Measurements from ENCODE around the gene KSR2. TPM values are rescaled to one million over a fixed set of nuclear protein-coding genes. Genes with fewer than 3 reads are reported as not detected.

KSR2 gene
- total RNA-seq, 2 experiments from 2014 or later, result 0.03 to 0.15 TPM

GRCh38 chr12:117688446-117688845 is 280.3 kb downstream of the KSR2 start:
- Histone ChIP-seq H3K79me2 (ENCODE audit: insufficient read depth, low read depth, low read length) (no peaks in the 10 kb centered on the region), H3K4me3 (ENCODE audit: low read depth, low read length, poor library complexity, severe bottlenecking) (no peak overlapping the region), H3K4me1 (ENCODE audit: insufficient read depth, low read length, poor library complexity, severe bottlenecking) (no peaks in the 10 kb centered on the region), H4K20me1 (ENCODE audit: insufficient read depth, low read length) (no peaks in the 10 kb centered on the region), H3K36me3 (ENCODE audit: insufficient read depth, low read length) (no peaks in the 10 kb centered on the region), H3K9me3 (ENCODE audit: low read length) (peaks cover 4% of the 10 kb centered on the region; the same call in 1 of the 2 replicates), H3K4me2 (ENCODE audit: low read length) (no peak overlapping the region), H3K27ac (ENCODE audit: low read depth, low read length, poor library complexity, severe bottlenecking) (no peak overlapping the region), H2AFZ (ENCODE audit: low read length) (no peak overlapping the region), H3K9me2 (ENCODE audit: insufficient read depth, low read length) (no peaks in the 10 kb centered on the region)
- BruUV-seq (replicated peaks), result no TSS peak
- no peak for TF ChIP-seq EZH2phosphoT487 (IDR thresholded peaks at IDR 0.05; ENCODE audit: borderline replicate concordance, low read depth, low read length)
- TF ChIP-seq, protein P1, sequence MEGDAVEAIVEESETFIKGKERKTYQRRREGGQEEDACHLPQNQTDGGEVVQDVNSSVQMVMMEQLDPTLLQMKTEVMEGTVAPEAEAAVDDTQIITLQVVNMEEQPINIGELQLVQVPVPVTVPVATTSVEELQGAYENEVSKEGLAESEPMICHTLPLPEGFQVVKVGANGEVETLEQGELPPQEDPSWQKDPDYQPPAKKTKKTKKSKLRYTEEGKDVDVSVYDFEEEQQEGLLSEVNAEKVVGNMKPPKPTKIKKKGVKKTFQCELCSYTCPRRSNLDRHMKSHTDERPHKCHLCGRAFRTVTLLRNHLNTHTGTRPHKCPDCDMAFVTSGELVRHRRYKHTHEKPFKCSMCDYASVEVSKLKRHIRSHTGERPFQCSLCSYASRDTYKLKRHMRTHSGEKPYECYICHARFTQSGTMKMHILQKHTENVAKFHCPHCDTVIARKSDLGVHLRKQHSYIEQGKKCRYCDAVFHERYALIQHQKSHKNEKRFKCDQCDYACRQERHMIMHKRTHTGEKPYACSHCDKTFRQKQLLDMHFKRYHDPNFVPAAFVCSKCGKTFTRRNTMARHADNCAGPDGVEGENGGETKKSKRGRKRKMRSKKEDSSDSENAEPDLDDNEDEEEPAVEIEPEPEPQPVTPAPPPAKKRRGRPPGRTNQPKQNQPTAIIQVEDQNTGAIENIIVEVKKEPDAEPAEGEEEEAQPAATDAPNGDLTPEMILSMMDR (conservative IDR thresholded peaks at IDR 0.05; ENCODE audit: low read length), result no peak
- CTCF ChIA-PET (ENCODE audit: unreplicated experiment), result no interaction called here
- POLR2A ChIA-PET, result no interaction called here
- intact Hi-C loops (cut with micrococcal nuclease; ENCODE audit: unreplicated experiment), result no loop called here
- DNase-seq (ENCODE audit: low spot score), result no peak

GRCh38 chr12:117686911-117687377 is 281.8 kb downstream of the KSR2 start:
- no peak overlapping the region for H3K4me2 ChIP-seq (ENCODE audit: low read length)

DNA sequence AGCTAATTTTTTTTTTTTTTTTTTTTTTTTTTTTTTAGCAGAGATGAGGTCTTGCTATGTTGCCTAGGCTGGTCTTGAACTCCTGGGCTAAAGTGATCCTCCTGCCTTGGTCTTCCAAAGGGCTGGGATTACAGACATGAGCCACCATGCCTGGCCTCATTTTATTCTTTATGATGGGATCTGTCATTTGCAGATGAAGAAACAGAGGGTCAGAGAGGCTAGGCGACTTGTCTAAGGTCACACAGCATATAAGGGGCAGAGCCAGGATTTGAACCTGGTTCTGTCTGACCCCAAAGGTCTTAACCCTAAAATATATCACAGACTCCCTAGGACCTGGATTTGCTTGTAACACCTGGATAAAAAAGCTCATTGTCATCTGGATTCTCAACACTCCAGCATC is 282.6 kb downstream of the KSR2 start:
- H3K4me3 ChIP-seq (ENCODE audit: low read depth, low read length, poor library complexity, severe bottlenecking), result no peak overlapping the region
- H4K20me1 ChIP-seq (ENCODE audit: insufficient read depth, low read length), result no peaks in the 10 kb centered on the region
- H3K9me3 ChIP-seq (ENCODE audit: low read length), result no peaks in the 10 kb centered on the region
- DNase-seq (ENCODE audit: low spot score), result no peak
- no peaks in the 10 kb centered on the region for H3K79me2 ChIP-seq (ENCODE audit: insufficient read depth, low read depth, low read length)
- no peak for TF ChIP-seq EZH2phosphoT487 (IDR thresholded peaks at IDR 0.05; ENCODE audit: borderline replicate concordance, low read depth, low read length)
- TF ChIP-seq, protein P1 (conservative IDR thresholded peaks at IDR 0.05; ENCODE audit: low read length), result no peak
- no peaks in the 10 kb centered on the region for H3K36me3 ChIP-seq (ENCODE audit: insufficient read depth, low read length)
- H2AFZ ChIP-seq (ENCODE audit: low read length), result no peak overlapping the region
- H3K9me2 ChIP-seq (ENCODE audit: insufficient read depth, low read length), result no peaks in the 10 kb centered on the region
- H3K4me1 ChIP-seq (ENCODE audit: insufficient read depth, low read length, poor library complexity, severe bottlenecking), result no peaks in the 10 kb centered on the region
- no TSS peak for BruUV-seq (replicated peaks)
- no peak overlapping the region for H3K4me2 ChIP-seq (ENCODE audit: low read length)
- ChIA-PET POLR2A (no interaction called here), CTCF (ENCODE audit: unreplicated experiment) (no interaction called here)
- H3K27ac ChIP-seq (ENCODE audit: low read depth, low read length, poor library complexity, severe bottlenecking), result no peak overlapping the region
- intact Hi-C loops (cut with micrococcal nuclease; ENCODE audit: unreplicated experiment), result no loop called here

More at GRCh38 chr12:117686911-117687377, 281.8 kb downstream of the KSR2 start:
- DNase-seq (ENCODE audit: low spot score), result no peak
- intact Hi-C loops (cut with micrococcal nuclease; ENCODE audit: unreplicated experiment), result no loop called here
- Histone ChIP-seq H4K20me1 (ENCODE audit: insufficient read depth, low read length) (no peaks in the 10 kb centered on the region), H3K27ac (ENCODE audit: low read depth, low read length, poor library complexity, severe bottlenecking) (no peak overlapping the region), H3K4me3 (ENCODE audit: low read depth, low read length, poor library complexity, severe bottlenecking) (no peak overlapping the region), H3K36me3 (ENCODE audit: insufficient read depth, low read length) (no peaks in the 10 kb centered on the region), H3K9me2 (ENCODE audit: insufficient read depth, low read length) (no peaks in the 10 kb centered on the region), H3K4me1 (ENCODE audit: insufficient read depth, low read length, poor library complexity, severe bottlenecking) (no peaks in the 10 kb centered on the region), H3K9me3 (ENCODE audit: low read length) (no peaks in the 10 kb centered on the region), H3K79me2 (ENCODE audit: insufficient read depth, low read depth, low read length) (no peaks in the 10 kb centered on the region), H2AFZ (ENCODE audit: low read length) (no peak overlapping the region)
- TF ChIP-seq, protein P1 (conservative IDR thresholded peaks at IDR 0.05; ENCODE audit: low read length), result no peak
- TF ChIP-seq EZH2phosphoT487 (IDR thresholded peaks at IDR 0.05; ENCODE audit: borderline replicate concordance, low read depth, low read length), result no peak
- no TSS peak for BruUV-seq (replicated peaks)
- ChIA-PET CTCF (ENCODE audit: unreplicated experiment) (no interaction called here), POLR2A (no interaction called here)

All from OCI-LY7 (cell line).